NT2/D1 (cell line): Measurements from ENCODE around the gene MARCKSL1.

Experiments used
- YY1 ChIP-seq: IDR thresholded peaks from 2 replicates; pipeline ENCODE4 v1.6.1; 2011; ENCODE audit not compliant: insufficient read length, insufficient read depth
- ZNF274 ChIP-seq: IDR thresholded peaks from 2 replicates; pipeline ENCODE4 v1.6.1; 2011; ENCODE audit warnings: mild to moderate bottlenecking, low read depth, low read length

DNA sequence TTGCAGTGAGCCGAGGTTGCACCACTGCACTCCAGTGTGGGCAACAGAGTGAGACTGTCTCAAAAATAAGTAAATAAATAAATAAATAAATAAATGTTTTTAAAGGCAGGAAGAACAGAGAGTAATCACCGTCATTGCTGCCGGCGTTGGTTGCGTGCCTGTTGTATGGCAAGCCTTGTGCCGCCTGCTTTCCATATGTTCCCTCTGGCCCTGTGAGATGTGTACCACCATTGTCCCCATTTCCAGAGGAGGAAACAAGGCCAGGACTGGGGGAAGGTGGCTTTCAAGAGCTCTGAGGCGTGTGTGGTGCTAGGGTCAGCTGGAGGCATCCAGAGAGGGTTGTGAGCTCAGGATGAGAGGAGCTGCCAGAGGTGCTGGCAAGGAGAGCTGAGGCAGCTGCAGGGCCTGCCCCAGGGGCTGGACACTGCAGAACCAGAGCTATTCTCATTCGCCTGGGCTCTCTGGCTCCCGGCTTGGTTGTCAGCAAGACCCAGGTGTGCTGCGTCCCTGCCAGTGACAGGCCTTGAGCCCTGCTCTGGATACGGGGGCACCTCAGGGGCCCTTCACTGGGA is 5.2 kb upstream of the MARCKSL1 start:
- TF ChIP-seq ZNF274, result no peak
- no peak for TF ChIP-seq YY1
